GM18520 (cell line): ENCODE data around the gene VWA3A.
"Not testable (repeated sequence)": the region's sequence is repeated elsewhere in the genome, so short reads cannot be mapped to it uniquely, and the experiment has no call there.

Experiments
- ATAC-seq: cut with Tn5 transposase; IDR thresholded peaks from one replicate; pipeline ENCODE4 v1.9.1; 2021; ENCODE audit not compliant: unreplicated experiment

Gene VWA3A

DNA sequence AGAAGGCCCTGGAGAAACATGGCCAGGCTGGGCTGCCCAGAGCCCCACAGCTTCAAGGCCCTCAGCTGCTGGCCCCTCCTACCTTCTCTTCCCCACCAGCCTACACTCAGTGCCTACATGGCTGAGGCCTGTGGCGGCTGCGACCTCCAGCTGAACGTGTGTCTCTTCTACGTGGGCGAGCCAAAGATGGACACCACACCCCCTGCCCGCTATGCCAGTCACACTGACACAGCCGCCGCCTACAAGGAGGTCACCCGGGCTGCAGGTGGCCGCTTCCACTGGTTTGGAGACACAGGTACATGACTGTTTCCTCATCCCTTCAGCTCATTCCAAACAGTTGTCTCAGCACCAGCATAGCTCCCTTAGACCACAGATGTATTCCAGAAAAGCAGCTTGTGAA is 40.5 kb downstream of the VWA3A start:
- ATAC-seq, result no peak

DNA sequence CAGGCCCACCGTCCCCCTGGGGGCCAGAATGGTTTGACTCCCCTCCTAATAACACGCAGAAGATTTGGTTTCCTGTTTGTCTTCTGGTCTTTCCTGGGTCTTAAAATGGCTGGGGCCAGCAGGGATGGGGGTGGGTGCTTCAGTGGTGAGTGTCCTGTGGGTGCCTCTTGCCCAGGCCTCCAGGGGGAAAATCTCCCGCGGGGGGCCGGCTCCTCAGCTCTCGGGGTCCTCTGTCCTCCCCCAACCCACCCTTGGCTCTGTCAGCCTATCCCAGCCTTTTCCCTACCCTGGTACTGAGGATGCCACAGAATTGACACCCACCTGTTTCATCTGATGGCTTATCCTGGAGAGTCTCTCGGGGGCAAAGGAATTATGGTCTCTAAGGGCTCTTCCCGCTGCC is 46.1 kb downstream of the VWA3A start:
- ATAC-seq, result no peak

DNA sequence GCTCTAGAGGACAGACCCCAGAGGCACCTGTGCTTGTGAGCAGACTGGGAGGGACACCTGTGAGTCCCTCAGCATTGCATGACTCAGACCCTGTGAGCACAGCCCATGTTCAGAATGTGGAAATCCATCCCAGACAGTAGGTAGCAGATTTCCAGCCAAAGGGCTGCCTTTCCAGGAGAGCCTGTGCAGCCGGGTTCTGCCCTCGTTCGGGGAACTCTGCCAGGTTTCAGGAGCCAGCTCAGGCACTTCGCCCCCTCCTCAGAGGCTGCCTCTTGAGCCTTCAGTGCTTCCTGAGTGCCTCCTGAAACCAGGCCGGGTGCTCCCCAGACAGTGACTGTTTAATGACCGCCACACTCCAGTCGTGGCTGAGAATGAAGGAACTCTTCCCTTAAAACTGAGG is 46.7 kb downstream of the VWA3A start:
- no peak for ATAC-seq

DNA sequence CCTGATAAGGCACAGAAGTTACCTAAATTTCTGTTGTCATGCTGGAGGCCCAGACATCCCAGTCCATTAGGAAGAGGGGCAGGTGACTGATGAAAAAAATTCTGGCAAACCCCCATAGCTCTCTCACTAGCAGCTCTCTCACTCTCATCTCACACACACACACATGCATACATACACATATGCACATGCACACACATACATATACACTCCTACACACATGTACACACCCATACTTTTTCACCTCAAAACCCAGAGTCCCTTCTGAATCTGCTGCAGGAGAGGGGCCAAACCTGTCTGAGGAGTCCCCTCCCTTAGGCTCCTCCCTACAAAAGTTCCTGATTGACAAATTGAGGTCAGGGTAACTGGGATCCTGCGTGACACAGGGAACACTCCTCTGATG is 47.4 kb downstream of the VWA3A start:
- no peak for ATAC-seq

DNA sequence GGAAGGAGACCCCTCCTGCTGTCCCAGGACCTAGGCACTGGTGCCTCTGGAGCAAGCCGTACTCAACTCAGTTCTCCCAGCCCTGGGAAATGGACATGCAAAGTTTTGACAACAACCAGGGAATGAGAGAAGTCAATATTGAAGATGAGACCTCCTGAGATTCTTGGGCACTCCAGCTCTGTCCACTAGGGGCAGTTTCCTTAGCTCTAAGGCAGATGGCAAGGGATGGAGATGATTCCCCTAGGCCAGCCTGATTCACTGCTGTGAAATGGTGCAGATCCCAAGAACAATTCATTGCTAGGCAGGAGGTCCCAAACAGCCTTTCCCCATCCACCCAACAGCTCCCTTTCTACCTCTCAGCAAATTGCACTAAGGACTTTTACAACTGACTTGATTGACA is 49.4 kb downstream of the VWA3A start:
- ATAC-seq, result no peak

DNA sequence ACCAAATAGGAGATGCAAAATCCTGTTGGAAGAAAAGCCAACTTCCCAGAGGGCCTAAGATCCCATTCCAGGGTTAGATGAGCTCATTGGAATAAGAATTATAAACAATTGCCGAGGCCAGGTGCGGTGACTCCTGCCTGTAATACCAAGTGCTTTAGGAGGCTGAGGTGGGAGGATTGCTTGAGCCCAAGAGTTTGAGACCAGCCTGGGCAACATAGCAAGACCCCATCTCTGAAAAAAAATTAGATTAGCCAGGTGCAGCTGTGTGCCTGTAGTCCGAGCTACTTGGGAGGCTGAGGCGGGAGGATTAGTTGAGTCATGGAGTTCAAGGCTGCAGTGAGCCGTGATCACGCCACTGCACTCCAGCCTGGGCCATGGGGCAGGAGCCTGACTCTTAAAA is 52.2 kb downstream of the VWA3A start:
- ATAC-seq, result no peak

DNA sequence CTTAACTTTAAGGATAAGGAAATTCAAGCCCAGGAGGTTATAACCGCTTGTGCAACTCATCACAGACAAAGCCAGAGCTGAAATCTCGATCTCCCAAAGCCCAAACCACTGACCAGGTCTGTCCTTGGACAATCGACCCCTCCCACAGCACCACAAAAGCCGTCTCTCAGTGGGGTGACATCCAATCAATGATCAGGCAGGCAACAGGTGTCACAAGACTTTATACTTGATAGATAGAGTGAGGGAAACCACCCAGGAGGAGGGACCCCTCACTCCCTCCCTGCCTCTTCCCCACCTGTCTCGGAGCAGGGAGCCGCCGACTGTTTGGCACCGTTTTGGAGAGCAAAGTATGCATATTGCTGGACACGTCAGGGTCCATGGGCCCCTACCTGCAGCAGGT is 55.5 kb downstream of the VWA3A start:
- no peak for ATAC-seq

DNA sequence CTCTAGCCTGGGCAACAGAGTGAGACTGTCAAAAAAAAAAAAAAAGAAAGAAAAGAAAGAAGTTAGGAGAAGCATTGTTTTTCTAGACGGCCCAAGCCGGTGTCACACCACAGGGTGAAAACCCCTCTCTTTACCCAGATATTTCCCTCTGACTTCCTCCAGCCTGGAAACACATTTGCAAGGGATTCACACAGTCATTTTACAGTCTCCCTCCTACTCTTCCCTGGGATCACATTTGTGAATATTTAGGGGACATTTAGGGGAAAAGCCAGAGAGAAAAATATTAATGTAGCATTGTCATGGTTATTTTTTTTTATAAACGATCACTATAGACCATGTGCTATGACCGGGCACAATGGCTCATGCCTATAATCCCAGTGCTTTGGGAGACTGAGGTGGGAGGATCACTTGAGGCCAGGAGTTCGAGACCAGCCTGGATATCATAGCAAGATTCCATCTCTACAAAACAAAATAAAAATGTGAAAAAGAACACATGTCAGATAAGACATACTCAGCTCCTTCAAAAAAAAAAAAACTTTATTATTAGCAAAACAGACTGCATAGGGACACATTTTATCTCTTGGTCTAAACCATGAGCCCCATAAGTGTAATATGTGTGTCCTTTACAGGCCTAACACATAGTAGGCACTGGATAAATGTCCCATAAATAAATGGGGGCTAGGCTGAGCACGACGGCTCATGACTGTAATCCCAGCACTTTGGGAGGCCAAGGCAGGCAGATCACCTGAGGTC is 59.1 kb downstream of the VWA3A start:
- no peak for ATAC-seq

DNA sequence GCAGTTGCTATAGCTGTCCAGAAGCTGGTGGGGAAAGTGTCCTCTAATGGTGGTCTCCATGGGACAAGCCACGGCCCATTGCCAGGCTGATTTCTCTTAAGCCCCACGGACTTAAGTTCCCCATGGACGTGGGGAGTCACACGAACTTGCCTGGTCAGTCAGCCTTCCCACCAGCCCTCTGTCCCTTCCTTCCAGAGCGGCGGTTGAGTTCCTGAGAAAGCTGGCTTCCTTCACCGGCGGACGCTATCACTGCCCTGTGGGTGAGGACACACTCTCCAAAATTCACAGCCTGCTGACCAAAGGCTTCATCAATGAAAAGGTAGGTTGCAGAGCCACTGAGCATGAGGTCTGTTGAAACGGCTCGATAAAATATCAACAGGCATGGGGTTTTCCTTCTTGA is 60.0 kb downstream of the VWA3A start:
- ATAC-seq, result no peak

DNA sequence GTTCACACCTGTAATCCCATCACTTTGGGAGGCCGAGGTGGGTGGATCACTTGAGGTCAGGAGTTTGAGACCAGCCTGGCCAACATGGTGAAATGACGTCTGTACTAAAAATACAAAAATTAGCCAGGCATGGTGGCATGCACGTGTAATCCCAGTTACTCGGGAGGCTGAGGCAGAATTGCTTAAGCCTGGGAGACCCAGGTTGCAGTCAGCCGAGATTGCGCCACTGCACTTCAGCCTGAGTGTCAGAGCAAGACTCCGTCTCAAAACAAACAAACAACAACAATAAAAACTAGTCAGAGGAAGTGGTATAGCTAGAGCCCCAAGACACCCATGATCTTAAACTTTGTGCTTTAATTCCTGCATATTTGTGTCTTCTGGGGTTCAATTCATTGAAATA is 60.7 kb downstream of the VWA3A start:
- not testable (repeated sequence) for ATAC-seq

DNA sequence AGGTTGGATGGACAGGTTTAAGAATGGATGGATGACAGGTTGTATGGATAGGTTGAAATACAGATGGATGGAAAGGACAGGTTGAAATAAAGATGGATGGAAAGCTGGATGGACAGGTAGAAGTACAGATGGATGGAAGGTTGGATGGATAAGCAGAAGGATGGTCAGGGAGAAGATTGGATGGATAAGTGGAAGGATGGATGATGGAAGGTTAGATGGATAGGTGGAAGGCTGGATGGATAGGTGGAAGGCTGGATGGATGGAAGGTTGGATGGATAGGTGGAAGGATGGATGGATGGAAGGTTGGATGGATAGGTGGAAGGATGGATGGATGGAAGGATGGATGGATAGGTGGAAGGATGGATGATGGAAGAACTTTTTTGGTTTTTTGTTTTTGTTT is 69.1 kb downstream of the VWA3A start:
- ATAC-seq, result no peak

DNA sequence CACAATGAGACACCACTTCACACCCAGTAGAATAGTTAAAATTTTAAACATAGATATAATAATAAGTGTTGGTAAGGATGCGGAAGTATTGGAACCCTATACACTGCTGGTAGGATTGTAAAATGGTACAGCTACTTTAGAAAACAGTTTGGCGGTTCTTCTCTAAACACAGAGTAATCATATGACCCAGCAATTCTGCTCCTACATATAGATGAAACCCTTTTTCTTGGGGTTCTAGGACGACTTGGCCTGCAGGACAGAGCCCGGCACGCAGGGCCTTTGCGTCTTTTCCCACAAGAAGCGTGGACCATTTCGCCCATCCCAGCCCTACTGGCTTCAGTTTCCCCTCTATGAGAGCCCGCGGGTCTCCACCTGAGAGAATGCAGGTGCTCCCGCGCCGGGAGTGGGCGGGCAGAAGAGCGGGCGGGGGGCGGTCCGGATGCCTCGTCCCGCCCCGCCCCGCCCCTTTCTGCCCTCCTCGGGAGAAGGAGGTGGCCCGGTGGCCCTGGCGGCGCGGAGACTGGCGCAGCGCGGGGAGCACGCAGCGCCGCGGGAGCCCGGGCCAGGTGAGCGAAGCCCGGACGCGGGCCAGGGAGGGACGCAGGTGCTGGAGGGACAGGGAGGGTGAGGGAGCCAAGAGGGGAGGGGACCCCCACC is 69.8 kb downstream of the VWA3A start, which contains the start of gene SDR42E2:
Gene SDR42E2, plus strand, starts transcription at position 508 of the 657 bp plus-strand sequence. CDS start 3,077 bp downstream, outside the sequence.
- no peak for ATAC-seq

DNA sequence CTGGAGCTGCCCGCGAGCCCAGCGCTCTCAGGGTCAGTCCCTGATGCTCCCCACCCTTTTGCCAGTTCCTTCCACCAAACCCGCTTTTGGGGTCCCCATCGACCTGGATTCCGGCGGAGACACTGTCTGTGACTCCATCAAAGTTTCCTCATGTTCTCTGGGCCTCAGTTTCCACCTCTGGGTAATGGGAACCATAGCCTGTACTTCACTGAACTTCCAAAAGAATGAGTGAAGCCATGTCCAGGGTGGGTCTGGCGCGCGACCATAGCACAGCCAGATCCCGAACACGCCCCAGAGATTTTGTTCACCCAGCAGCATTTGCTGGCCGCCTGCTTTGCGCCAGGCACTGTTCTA is 70.3 kb downstream of the VWA3A start:
- ATAC-seq, result no peak

DNA sequence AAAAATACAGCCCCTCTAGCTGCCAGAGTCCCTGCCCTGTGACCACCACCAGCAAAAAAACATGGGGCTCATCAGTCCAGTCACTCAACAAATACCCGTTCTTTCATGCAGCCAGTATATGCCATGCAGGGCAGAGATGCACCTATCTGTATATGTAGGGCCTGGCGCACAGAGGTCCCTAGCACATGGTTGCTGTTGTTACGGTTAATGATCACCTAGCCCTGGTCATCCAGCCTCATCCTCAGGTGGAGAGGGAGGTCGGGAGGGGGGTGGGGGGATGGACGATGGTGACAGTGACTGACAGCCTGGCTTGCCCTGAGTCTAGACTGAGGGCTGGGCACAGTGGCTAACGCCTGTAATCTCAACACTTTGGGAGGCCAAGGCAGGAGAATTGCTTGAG is 71.5 kb downstream of the VWA3A start:
- ATAC-seq, result no peak

DNA sequence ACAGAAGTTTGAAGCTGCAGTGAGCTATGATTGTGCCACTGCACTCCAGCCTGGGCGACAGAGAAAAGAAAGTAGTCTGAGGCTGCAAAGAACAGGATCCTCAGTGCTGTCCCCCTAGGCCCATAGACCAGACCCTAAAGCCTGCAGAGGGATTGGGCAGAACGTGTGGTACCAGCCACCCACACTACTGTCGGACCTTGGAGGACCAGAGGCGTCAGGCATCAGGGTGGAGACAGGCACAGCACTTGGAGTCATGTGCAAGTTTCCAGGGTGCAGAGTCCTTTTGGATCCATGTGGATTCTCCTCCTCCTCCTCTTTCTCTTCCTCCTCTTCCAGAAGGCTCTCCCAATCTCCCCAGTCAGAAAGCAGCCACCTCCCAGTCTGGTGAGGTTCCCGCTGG is 72.1 kb downstream of the VWA3A start:
- no peak for ATAC-seq

DNA sequence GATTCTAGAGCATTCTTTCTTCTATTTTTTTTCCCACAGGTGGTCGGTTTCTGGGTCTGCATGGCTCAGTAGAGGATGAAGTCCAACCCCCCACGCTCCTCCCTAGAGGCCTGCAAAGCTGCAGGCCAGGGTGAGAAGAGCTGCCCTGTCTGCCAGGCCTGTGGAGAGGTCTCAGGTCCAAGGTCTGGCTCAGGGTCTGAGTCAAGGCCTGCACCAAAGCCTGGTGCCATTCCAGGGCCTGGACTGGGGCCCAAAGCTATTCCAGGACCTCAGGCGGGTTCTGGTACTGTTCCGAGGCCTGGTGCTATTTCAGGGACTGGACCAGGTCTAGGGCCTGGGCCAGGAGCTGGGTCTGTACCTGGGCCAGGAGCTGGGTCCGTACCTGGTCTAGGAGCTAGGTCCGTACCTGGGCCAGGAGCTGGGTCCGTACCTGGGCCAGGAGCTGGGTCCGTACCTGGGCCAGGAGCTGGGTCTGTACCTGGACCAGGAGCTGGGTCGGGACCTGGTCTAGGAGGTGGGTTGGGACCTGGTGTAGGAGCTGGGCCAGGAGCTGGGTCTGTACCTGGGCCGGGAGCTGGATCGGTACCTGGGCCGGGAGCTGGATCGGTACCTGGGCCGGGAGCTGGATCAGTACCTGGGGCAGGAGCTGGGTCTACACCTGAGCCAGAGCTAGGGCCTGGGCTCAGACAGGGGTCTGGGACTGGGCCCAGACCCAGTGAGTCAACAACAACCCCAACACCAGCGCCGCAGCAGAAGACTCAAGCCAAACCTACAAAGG is 73.4 kb downstream of the VWA3A start:
- ATAC-seq, result no peak

DNA sequence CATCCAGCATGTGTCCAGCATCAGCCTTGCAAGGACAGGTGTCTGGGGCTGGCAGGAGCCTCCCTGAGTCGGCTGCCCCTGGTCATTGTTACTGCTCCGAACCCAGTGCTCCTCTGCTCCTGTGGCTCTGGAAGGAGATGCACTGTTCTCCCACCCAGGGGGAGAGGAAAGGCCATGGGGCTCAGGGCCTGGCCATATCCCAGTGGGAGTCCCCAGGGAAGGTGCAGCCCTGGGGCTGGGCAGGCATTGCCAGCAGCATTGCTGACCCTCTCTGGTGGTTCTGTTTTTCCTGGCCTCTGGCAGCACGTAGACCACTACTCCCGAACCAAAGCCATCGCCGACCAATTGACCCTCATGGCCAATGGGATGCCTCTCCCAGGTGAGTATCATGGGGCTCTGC is 79.6 kb downstream of the VWA3A start:
- no peak for ATAC-seq

DNA sequence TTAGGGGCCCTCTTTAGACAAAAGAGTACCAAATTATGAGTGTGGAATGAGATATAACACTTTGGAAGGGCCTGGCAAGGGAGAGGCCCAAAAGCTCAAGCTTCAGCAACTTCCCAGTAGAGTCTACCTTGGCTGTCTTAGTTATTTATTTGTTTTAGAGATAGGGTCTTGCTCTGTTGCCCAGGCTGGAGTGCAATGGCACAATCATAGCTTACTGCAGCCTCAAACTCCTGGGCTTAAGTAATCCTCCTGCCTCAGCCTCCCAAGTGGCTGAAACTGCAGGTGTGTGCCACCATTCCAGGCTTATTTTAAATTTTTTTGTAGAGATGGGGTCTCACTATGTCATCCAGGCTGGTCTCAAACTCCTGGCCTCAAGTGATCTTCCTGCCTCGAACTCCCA is 80.3 kb downstream of the VWA3A start:
- ATAC-seq, result not testable (repeated sequence)

DNA sequence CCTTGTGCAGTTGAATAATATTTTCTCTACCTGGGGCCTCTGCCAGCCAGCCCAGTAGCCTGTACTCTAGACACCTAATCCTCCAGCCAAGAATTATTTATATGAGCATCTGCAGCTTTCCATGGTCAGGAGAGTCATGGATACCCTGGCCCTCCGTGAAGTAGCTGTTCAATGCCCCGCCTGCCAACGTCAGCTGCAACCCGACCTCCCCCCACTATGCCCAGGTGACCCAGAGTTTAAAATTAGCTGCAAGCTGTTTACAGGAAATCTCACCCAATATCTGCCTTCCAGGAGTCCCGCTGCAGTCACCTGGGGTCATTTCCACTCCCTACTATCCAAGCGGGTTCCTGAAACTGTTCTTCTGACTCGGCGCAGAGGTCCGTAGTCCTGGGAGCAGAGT is 82.3 kb downstream of the VWA3A start:
- no peak for ATAC-seq

DNA sequence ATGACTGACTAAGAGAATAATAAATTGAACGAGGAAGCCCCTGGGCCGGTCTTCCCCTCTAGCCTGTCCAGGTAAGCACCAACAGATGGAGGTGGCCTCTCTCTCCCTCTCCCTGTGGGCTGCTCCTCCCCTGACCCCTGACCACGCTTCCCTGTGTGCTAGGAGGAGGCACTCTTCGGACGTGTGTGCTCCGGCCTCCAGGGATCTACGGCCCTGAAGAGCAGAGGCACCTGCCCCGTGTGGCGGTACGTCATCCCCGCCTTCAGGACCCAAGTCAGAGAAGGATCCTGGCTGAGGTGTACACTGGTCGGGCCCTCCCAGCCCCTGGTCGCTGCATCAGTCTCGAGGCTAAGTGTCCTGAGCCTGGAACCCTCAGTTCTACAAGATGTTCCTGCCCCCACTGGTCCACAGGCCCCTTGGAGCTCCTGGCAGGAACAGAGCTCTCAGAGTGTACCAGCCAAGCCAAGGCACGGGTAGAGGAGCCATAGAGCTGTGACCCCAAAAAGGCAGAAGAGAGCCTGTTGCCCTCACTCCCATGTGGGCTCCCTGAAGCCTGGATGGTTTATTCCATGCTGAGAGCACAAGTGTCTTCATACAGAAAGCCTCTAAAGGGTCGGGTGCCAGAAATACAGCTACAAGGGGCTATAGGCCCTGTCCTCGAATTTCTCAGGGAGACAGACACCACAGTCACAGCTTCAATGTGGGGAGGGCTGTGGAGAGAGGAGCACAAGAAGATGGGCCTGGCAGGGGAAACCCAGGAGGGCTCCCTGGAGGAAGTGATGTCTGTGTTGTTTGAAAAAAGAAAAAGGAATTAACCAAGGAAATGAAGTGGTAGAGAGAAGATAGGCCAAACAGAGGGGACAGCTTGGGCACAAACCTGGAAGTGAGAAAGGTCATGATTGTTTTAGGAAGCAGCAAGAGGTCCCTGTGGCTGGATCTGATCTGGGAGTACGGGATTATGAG is 85.9 kb downstream of the VWA3A start:
- ATAC-seq, result no peak

DNA sequence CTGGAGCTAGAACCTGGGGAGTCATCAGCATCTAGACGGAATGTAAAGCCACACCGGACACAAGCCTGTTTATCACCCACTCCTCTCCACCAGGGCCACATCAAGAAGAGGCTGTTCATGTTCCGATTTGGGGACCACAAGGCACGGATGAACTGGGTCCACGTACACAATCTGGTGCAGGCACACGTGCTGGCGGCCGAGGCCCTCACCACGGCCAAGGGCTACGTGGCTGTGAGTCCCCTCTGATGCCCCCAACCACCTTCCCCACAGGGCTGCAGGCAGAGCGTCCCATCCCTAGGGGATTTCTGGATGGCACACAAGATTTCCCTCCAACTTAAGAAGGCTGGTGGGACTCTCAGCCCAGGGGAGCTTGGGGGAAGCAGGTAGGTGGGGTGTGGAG is 89.1 kb downstream of the VWA3A start:
- ATAC-seq, result no peak
